WTC11 (cell line): Measurements from ENCODE around the gene LDAH.

ENCODE experiments used
- ATF1 ChIP-seq: sonication (generic); formaldehyde crosslinking; IDR thresholded peaks from 2 replicates; pipeline ENCODE4 v1.8.1; 2023; ENCODE audit warnings: mild to moderate bottlenecking, moderate library complexity, missing genetic modification reagents
- CDX4 ChIP-seq: fragments of 250-450 bp; sonication (Bioruptor Pico); IDR thresholded peaks from 2 replicates; pipeline ENCODE4 v1.9.0; 2021; ENCODE audit warnings: moderate library complexity, mild to moderate bottlenecking, inconsistent platforms, borderline replicate concordance
- CTCF ChIP-seq: fragments of 200-600 bp; IDR thresholded peaks from 2 replicates; pipeline ENCODE4 v1.8.0; 2022; ENCODE audit warnings: antibody characterized with exemption
- FOXK1 ChIP-seq: sonication (generic); formaldehyde crosslinking; IDR thresholded peaks from 2 replicates; pipeline ENCODE4 v1.8.0; 2022; ENCODE audit warnings: mild to moderate bottlenecking, moderate library complexity, missing genetic modification reagents
- MAX ChIP-seq: sonication (generic); formaldehyde crosslinking; IDR thresholded peaks from 2 replicates; pipeline ENCODE4 v1.8.0; 2022; ENCODE audit warnings: mild to moderate bottlenecking, missing genetic modification reagents
- NFATC4 ChIP-seq: fragments of 250-450 bp; sonication (Bioruptor Pico); IDR thresholded peaks from 2 replicates; pipeline ENCODE4 v1.9.0; 2021; ENCODE audit warnings: mild to moderate bottlenecking
- NR2C2 ChIP-seq: sonication (generic); formaldehyde crosslinking; IDR thresholded peaks from 2 replicates; pipeline ENCODE4 v1.8.0; 2022; ENCODE audit warnings: mild to moderate bottlenecking, missing genetic modification reagents
- PREB ChIP-seq: sonication (generic); formaldehyde crosslinking; IDR thresholded peaks from 2 replicates; pipeline ENCODE4 v1.8.1; 2022; ENCODE audit warnings: mild to moderate bottlenecking, missing genetic modification reagents, moderate library complexity, borderline replicate concordance
- USF2 ChIP-seq: sonication (generic); formaldehyde crosslinking; IDR thresholded peaks from 2 replicates; pipeline ENCODE4 v1.8.1; 2023; ENCODE audit warnings: mild to moderate bottlenecking, missing genetic modification reagents, moderate library complexity
- ZMAT4 ChIP-seq: fragments of 250-450 bp; sonication (Bioruptor Pico); IDR thresholded peaks from 2 replicates; pipeline ENCODE4 v1.9.0; 2021; ENCODE audit warnings: mild to moderate bottlenecking
- ZNF121 ChIP-seq: sonication (generic); formaldehyde crosslinking; IDR thresholded peaks from 2 replicates; pipeline ENCODE4 v1.8.0; 2023; ENCODE audit warnings: missing genetic modification reagents

- no peak for TF ChIP-seq CTCF
- no peak for TF ChIP-seq ZMAT4 (CRISPR knock-in tag)
- TF ChIP-seq ZNF121 (CRISPR knock-in tag) = no peak
- TF ChIP-seq MAX (CRISPR knock-in tag) = no peak
- no peak for TF ChIP-seq USF2 (CRISPR knock-in tag)
- no peak for TF ChIP-seq PREB (CRISPR knock-in tag)
- no peak for TF ChIP-seq FOXK1
- TF ChIP-seq NR2C2 (CRISPR knock-in tag) = no peak
- no peak for TF ChIP-seq CDX4
- TF ChIP-seq NFATC4 (CRISPR knock-in tag) = no peak
- TF ChIP-seq ATF1 (CRISPR knock-in tag) = no peak
Observed at GRCh38 chr2:20668871-20669475, 153.9 kb downstream of the LDAH start.
